Spinal cord (tissue), 10 donors: ENCODE results near the gene PREX1. TPM values are rescaled to one million over a fixed set of nuclear protein-coding genes. Genes with fewer than 3 reads are reported as not detected.

Experiments used
- DNase-seq, 6 donors: peaks; one replicate each; pipeline versions ENCODE4 v3.0.0 to v3.0.0-alpha.2; 2013 to 2015; ENCODE audit warnings: low spot score in 6 of 6, low read depth in 4 of 6
- H3K27ac ChIP-seq: one replicate; pipeline ENCODE4 v1.5.1; 2013; ENCODE audit warnings: low read depth, low read length, control low read depth
- H3K27me3 ChIP-seq: one replicate; pipeline ENCODE4 v1.6.1; 2013; ENCODE audit warnings: low read length; ENCODE audit not compliant: control insufficient read depth, insufficient read depth
- H3K36me3 ChIP-seq: one replicate; pipeline ENCODE4 v1.6.1; 2013; ENCODE audit warnings: low read length; ENCODE audit not compliant: control insufficient read depth, insufficient read depth
- H3K4me1 ChIP-seq: one replicate; pipeline ENCODE4 v1.6.1; 2013; ENCODE audit warnings: low read length; ENCODE audit not compliant: control insufficient read depth, insufficient read depth
- H3K4me3 ChIP-seq: one replicate; pipeline ENCODE4 v1.5.1; 2013; ENCODE audit warnings: low read depth, low read length, control low read depth
- H3K9me3 ChIP-seq: one replicate; pipeline ENCODE4 v1.6.1; 2013; ENCODE audit warnings: low read length; ENCODE audit not compliant: control insufficient read depth, insufficient read depth
- WGBS: methylation state at CpG from one replicate; pipeline ENCODE4 v1.1.5; 2013; ENCODE audit warnings: missing lambda C conversion rate; ENCODE audit not compliant: insufficient coverage; 5-methylcytosine and 5-hydroxymethylcytosine counted together
- polyA plus RNA-seq, 2 donors: library from polyadenylated mRNA; unstranded; fragments of 120-200 nt; gene quantifications; one replicate each; pipeline ENCODE4 v1.2.1, GENCODE V29; 2013; ENCODE audit not compliant: insufficient read length in 2 of 2
- total RNA-seq, 2 donors: library from RNA; depleted of rRNA in 1 of 2; stranded (reverse); fragments of 120-200 nt in 1 of 2; fragments of >200 nt in 1 of 2; gene quantifications; one replicate each; pipeline versions ENCODE4 v1.2.3 to v1.2.4, GENCODE V29; 2013 to 2014
- donor health status: healthy.

PREX1 gene
- total and polyA plus RNA-seq, 4 donors, result 46.7 to 99.1 (median 72.9) TPM

DNA sequence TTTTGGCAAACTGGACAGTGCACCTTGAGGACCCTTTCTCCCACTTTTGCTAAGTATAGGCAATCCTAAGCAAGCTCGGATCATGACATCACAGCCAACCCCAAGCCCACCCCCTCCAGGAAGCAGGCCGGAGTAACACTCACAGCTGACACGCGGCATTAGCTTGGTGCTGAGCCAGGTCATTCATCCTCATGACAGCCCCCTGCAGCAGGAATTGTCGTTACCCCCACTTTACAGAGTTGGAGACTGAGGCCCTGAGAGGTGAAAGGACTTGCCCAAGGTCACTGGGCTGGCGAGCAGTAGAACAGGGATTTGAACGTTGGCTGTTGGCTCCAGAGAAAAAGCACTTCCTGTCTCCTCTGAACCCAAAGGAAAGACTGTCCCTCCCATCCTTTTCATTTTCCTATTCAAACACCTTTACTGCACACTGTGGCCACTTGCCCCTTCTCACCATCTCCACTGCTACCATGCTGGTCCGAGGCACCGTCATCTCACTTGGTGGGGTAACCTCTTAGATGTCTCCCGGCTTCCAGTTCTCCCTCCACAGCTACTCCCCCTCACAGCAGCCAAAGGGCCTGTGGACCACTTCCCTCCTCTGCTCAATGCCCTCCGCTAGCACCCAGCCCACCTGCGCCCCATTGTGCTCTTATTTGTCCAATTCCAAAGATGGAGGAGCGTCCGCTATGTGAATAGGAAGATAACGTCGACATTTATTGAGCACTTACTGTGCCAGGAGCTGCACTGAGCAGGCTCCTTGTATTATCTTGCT is 84.7 kb downstream of the PREX1 start:
- WGBS, result 83% methylated on average over 12 of the region's 16 CpGs
- no peaks in the 10 kb centered on the region for H3K27me3 ChIP-seq
- DNase-seq, result no peak
- H3K9me3 ChIP-seq, result no peaks in the 10 kb centered on the region
- H3K4me3 ChIP-seq, result no peak overlapping the region
- H3K27ac ChIP-seq, result no peak overlapping the region
- H3K4me1 ChIP-seq, result peaks cover 35% of the 10 kb centered on the region
- H3K36me3 ChIP-seq, result peaks cover 39% of the 10 kb centered on the region

GRCh38 chr20:48742233-48742632 is 85.6 kb downstream of the PREX1 start:
- 67% methylated on average over 2 of the region's 6 CpGs for WGBS
- Histone ChIP-seq H3K4me1 (peaks cover 33% of the 10 kb centered on the region), H3K4me3 (no peak overlapping the region), H3K27me3 (no peaks in the 10 kb centered on the region), H3K9me3 (no peaks in the 10 kb centered on the region), H3K27ac (no peak overlapping the region), H3K36me3 (peaks cover 39% of the 10 kb centered on the region)
- DNase-seq, result no peak

- Histone ChIP-seq H3K4me3 (no peak overlapping the region), H3K4me1 (peaks cover 31% of the 10 kb centered on the region), H3K27ac (no peak overlapping the region), H3K36me3 (peaks cover 38% of the 10 kb centered on the region), H3K27me3 (no peaks in the 10 kb centered on the region), H3K9me3 (no peaks in the 10 kb centered on the region)
- WGBS, result 83% methylated on average over 7 of the region's 9 CpGs
- no peak for DNase-seq
These were observed 86.1 kb downstream of the PREX1 start for GRCh38 chr20:48741669-48742068.

- Histone ChIP-seq H3K27me3 (no peaks in the 10 kb centered on the region), H3K4me3 (no peak overlapping the region), H3K27ac (no peak overlapping the region), H3K36me3 (peaks cover 43% of the 10 kb centered on the region), H3K4me1 (peaks cover 24% of the 10 kb centered on the region), H3K9me3 (no peaks in the 10 kb centered on the region)
- DNase-seq, result no peak
- WGBS, result no CpG with 5 or more reads among the region's 6 CpGs
These were observed 87.1 kb downstream of the PREX1 start for GRCh38 chr20:48740712-48741111.

DNA sequence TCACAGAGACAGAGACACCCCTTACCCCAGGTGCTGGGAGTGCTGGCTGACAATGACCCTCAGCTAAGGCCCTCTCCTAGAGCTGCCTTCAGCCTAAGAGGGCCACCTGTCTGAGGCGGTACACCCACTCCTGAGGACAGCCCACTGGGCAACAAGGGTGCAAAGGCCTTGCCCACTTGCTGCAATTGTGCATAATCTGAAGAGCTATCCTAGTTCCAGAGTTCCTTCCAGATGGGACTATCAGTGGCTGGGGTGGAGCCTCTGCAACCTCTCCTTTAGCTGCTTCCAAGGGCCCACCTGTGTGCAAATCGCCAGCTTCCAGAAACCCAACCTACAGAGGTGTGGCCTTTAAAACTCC is 87.5 kb downstream of the PREX1 start:
- H3K4me1 ChIP-seq, result peaks cover 24% of the 10 kb centered on the region
- peaks cover 48% of the 10 kb centered on the region for H3K36me3 ChIP-seq
- no peaks in the 10 kb centered on the region for H3K9me3 ChIP-seq
- WGBS, result 93% methylated on average over 1 of the region's 2 CpGs
- no peak for DNase-seq
- no peaks in the 10 kb centered on the region for H3K27me3 ChIP-seq
- H3K27ac ChIP-seq, result no peak overlapping the region
- no peak overlapping the region for H3K4me3 ChIP-seq

GRCh38 chr20:48739395-48740291 is 88.2 kb downstream of the PREX1 start:
- Histone ChIP-seq H3K36me3 (peaks cover 48% of the 10 kb centered on the region), H3K4me1 (peaks cover 25% of the 10 kb centered on the region), H3K27ac (no peak overlapping the region), H3K4me3 (no peak overlapping the region), H3K9me3 (no peaks in the 10 kb centered on the region), H3K27me3 (no peaks in the 10 kb centered on the region)
- no peak for DNase-seq
- 54% methylated on average over 6 of the region's 8 CpGs for WGBS

DNA sequence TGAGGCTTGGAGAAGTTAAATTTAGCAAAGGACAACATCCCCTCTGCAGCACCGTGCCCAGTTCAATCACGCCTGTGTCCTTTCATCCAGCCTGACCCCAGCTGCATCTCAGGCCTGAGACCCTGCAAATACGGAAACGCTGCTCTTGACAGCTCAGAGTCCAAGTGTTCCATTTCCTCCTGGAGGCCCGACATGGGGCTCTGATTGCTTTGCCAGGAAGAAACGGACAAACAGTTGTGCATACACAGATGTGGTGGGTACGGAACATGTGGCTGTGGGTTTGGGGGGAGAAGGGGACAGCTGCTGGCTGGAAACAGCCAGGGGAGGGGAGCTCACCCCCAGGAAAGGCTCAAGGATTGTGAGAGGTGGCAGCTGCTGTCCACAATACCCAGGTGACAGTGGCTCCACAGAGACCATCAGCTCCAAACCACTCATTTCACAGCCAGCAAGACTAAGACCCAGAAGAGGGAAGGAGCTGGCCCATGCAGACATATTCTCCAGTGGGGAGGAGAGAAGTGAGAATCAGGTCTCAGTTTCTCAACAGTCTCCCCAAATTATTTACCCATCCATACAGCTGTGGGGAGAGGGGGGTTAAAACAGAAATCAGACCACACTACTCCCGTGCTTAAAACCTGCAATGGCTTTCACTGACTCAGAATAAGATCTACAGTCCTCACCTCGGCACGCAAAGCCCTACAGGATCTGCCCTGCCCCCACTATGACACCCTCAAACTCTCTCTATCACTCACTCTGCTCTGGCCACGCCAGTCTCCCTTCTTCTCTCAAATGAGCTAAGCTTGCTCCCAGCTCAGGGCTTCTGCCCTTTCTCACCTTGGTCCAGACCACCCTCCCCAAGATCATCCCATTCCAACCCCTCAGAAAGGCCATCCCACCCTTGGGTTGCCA is 89.1 kb downstream of the PREX1 start:
- H3K27me3 ChIP-seq, result no peaks in the 10 kb centered on the region
- H3K27ac ChIP-seq, result no peak overlapping the region
- no peak overlapping the region for H3K4me3 ChIP-seq
- peaks cover 49% of the 10 kb centered on the region for H3K36me3 ChIP-seq
- peaks cover 30% of the 10 kb centered on the region for H3K4me1 ChIP-seq
- DNase-seq, result no peak
- no peaks in the 10 kb centered on the region for H3K9me3 ChIP-seq
- 62% methylated on average over 11 of the region's 11 CpGs for WGBS

GRCh38 chr20:48738094-48738398 is 89.8 kb downstream of the PREX1 start:
- H3K36me3 ChIP-seq, result peaks cover 48% of the 10 kb centered on the region
- no peaks in the 10 kb centered on the region for H3K27me3 ChIP-seq
- no peaks in the 10 kb centered on the region for H3K9me3 ChIP-seq
- no CpG with 5 or more reads among the region's 3 CpGs for WGBS
- no peak overlapping the region for H3K27ac ChIP-seq
- no peak for DNase-seq
- no peak overlapping the region for H3K4me3 ChIP-seq
- H3K4me1 ChIP-seq, result peaks cover 30% of the 10 kb centered on the region

DNA sequence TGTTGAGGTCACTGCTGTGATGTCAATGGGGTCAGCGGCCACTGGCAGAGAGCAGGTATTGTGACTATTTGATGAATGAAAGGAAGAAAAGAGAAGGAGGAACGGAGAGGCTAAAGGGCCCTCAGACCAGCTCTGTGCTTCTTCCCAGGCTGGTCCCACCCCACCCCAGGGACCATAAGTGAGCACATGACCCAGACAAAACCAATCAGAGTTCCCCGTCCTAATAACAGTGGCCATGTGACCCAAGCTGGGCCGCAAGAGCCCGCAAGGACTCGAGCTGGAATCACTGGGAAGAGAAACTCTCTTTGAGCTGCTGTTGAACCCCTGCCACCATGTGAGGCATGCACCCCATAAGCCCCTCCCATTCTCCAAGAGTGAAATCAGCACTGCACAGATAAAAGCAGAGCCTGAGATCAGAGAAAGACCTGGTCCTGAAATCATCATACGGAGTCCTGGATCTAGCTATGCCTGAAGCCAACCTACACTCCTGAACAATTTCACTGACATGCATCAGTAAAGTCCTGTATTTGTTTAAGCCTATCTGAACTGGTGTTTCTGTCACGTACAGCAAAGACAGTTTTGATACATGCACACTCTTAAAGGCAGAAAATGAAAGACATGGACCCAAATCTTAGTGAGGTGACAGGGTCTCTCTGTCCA is 90.2 kb downstream of the PREX1 start:
- H3K36me3 ChIP-seq, result peaks cover 43% of the 10 kb centered on the region
- no peak overlapping the region for H3K27ac ChIP-seq
- H3K4me1 ChIP-seq, result peaks cover 28% of the 10 kb centered on the region
- DNase-seq, result no peak
- no peaks in the 10 kb centered on the region for H3K27me3 ChIP-seq
- H3K9me3 ChIP-seq, result no peaks in the 10 kb centered on the region
- no peak overlapping the region for H3K4me3 ChIP-seq
- WGBS, result 72% methylated on average over 6 of the region's 8 CpGs
